ENCODE measurements around the gene LGI4.

DNA sequence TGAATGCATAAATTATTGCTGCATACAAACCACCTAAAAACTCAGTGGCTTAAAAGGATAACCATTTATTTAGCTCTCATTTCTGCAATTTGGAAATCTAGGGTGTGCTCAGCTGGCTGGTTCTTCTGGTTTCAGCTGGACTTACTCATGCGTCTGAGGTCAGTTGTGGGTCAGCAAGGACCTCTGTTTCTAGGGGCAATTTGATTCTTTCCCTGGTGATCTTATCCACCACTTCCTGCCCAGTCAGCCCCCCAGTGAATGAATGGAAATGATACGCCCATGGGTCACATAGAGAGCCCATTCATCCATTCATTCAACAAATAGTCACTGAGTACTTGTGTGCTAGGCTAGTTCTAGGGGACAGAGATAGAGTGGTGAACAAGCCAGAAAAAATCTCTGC is 29.6 kb upstream of the LGI4 start:
- TF ChIP-seq, protein P1, sequence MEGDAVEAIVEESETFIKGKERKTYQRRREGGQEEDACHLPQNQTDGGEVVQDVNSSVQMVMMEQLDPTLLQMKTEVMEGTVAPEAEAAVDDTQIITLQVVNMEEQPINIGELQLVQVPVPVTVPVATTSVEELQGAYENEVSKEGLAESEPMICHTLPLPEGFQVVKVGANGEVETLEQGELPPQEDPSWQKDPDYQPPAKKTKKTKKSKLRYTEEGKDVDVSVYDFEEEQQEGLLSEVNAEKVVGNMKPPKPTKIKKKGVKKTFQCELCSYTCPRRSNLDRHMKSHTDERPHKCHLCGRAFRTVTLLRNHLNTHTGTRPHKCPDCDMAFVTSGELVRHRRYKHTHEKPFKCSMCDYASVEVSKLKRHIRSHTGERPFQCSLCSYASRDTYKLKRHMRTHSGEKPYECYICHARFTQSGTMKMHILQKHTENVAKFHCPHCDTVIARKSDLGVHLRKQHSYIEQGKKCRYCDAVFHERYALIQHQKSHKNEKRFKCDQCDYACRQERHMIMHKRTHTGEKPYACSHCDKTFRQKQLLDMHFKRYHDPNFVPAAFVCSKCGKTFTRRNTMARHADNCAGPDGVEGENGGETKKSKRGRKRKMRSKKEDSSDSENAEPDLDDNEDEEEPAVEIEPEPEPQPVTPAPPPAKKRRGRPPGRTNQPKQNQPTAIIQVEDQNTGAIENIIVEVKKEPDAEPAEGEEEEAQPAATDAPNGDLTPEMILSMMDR (conservative IDR thresholded peaks at IDR 0.05 in 1 of 2, IDR thresholded peaks at IDR 0.05 in 1 of 2; ENCODE audit: low read depth in 1 of 2, low read length in 2 of 2) = no peak
- TF ChIP-seq EZH2 (IDR thresholded peaks at IDR 0.05; ENCODE audit: low read length, missing control alignments) = no peak
